SK-N-SH treated with all-trans-retinoic acid at 6 μM for 48 hours (cell line): ENCODE measurements around the gene PELI3.

ENCODE experiments used
- BACH2 ChIP-seq: fragments of 250-450 bp; sonication (Bioruptor Pico); IDR thresholded peaks from 2 replicates; pipeline ENCODE4 v1.9.0; 2021; ENCODE audit warnings: mild to moderate bottlenecking, borderline replicate concordance
- ISL1 ChIP-seq: fragments of 250-450 bp; sonication (Bioruptor Pico); IDR thresholded peaks from 2 replicates; pipeline ENCODE4 v2.1.2; 2022; ENCODE audit warnings: mild to moderate bottlenecking, moderate library complexity
- OSR1 ChIP-seq: fragments of 250-450 bp; sonication (Bioruptor Pico); IDR thresholded peaks from 2 replicates; pipeline ENCODE4 v1.8.0; 2022; ENCODE audit warnings: moderate library complexity, mild to moderate bottlenecking, inconsistent platforms
- RARB ChIP-seq: fragments of 250-450 bp; sonication (Bioruptor Pico); IDR thresholded peaks from 2 replicates; pipeline ENCODE4 v1.8.0; 2021; ENCODE audit warnings: mild to moderate bottlenecking, moderate library complexity
- ZFP30 ChIP-seq: fragments of 450-650 bp; formaldehyde crosslinking; IDR thresholded peaks from 2 replicates; pipeline ENCODE4 v1.5.0; 2022; ENCODE audit warnings: mild to moderate bottlenecking, moderate library complexity
- ZNF70 ChIP-seq: fragments of 450-650 bp; formaldehyde crosslinking; IDR thresholded peaks from 2 replicates; pipeline ENCODE4 v1.5.0; 2020; ENCODE audit warnings: mild to moderate bottlenecking, moderate library complexity
- TF ChIP-seq, protein P1 (sequence below): fragments of 250-450 bp; sonication (Bioruptor Pico); IDR thresholded peaks from 2 replicates; pipeline ENCODE4 v1.8.0; 2020; ENCODE audit warnings: mild to moderate bottlenecking, moderate library complexity, borderline replicate concordance

DNA sequence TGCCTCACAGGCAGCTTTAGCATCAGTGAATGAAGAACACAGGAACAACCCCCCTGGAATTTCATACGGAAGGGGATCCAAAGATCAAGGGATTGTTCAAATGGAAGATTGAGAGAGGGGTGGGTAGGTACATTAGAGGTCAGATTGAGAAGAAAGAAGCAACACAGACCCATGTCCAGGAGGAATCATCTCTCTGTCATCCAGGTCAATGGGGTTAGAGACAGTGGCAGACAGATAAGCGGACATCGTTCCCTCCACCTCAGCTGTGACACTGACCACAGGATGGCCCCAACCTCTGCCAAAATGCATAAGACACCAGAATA is 47.8 kb upstream of the PELI3 start:
- TF ChIP-seq, protein P1, sequence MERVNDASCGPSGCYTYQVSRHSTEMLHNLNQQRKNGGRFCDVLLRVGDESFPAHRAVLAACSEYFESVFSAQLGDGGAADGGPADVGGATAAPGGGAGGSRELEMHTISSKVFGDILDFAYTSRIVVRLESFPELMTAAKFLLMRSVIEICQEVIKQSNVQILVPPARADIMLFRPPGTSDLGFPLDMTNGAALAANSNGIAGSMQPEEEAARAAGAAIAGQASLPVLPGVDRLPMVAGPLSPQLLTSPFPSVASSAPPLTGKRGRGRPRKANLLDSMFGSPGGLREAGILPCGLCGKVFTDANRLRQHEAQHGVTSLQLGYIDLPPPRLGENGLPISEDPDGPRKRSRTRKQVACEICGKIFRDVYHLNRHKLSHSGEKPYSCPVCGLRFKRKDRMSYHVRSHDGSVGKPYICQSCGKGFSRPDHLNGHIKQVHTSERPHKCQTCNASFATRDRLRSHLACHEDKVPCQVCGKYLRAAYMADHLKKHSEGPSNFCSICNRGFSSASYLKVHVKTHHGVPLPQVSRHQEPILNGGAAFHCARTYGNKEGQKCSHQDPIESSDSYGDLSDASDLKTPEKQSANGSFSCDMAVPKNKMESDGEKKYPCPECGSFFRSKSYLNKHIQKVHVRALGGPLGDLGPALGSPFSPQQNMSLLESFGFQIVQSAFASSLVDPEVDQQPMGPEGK (CRISPR knock-in tag), result no peak
- TF ChIP-seq ISL1 (no peak), BACH2 (no peak), ZNF70 (CRISPR knock-in tag) (no peak), OSR1 (CRISPR knock-in tag) (no peak), ZFP30 (CRISPR knock-in tag) (no peak), RARB (CRISPR knock-in tag) (no peak)
